SK-N-SH (cell line): ENCODE data around the gene MANSC1. TPM values are rescaled to one million over a fixed set of nuclear protein-coding genes. Genes with fewer than 3 reads are reported as not detected.

Source experiments
- CTCF ChIA-PET: fragments of 300-600, 350-600 bp; formaldehyde crosslinking; extraction: SDS; loops from one replicate; lab custom pipeline; 2021; lab: Yijun Ruan, JAX
- POLR2A ChIA-PET: fragments of 350-600 bp; sonication (Branson Sonifier 250); formaldehyde crosslinking; extraction: SDS; loops from one replicate; lab custom pipeline; 2020; ENCODE audit warnings: antibody characterized with exemption, inconsistent platforms; lab: Yijun Ruan, JAX
- DNase-seq: peaks from one replicate; pipeline ENCODE4 v3.0.0; 2012
- H2AFZ ChIP-seq: fragments of 200-600 bp; sonication (generic); 2 replicates; pipeline ENCODE4 v1.8.1; 2016; ENCODE audit warnings: antibody characterized with exemption, mild to moderate bottlenecking, low read depth
- H3F3A ChIP-seq: fragments of 200-600 bp; sonication (generic); replicated peaks from 2 replicates; pipeline ENCODE3; 2016; ENCODE audit warnings: antibody characterized with exemption, mild to moderate bottlenecking; ENCODE audit not compliant: insufficient read depth
- H3K27ac ChIP-seq, 2 experiments: fragments of 200-500 bp in 1 of 2; fragments of 200-600 bp in 1 of 2; sonication (Bioruptor generic) in 1 of 2; sonication (generic), shearing (Covaris generic) in 1 of 2; 2 replicates each; pipeline versions ENCODE4 v1.5.1 to v1.6.1; 2014 to 2016; ENCODE audit warnings: low read depth in 2 of 2, inconsistent platforms in 1 of 2, low read length in 1 of 2, mild to moderate bottlenecking in 1 of 2, mixed read lengths in 1 of 2
- H3K27me3 ChIP-seq: fragments of 200-600 bp; sonication (generic), shearing (Covaris generic); 2 replicates; pipeline ENCODE4 v1.6.1; 2016; ENCODE audit warnings: mixed run types; ENCODE audit not compliant: insufficient read depth
- H3K36me3 ChIP-seq, 2 experiments: fragments of 200-500 bp in 1 of 2; fragments of 200-600 bp in 1 of 2; sonication (Bioruptor generic) in 1 of 2; sonication (generic) in 1 of 2; replicated peaks in 1 of 2; 2 replicates each; pipeline versions ENCODE3 to v1.5.1; 2014 to 2016; ENCODE audit warnings: low read length in 1 of 2, mild to moderate bottlenecking in 1 of 2; ENCODE audit not compliant: insufficient read depth in 2 of 2, control insufficient read depth in 1 of 2
- H3K4me1 ChIP-seq, 2 experiments: fragments of 200-500 bp in 1 of 2; fragments of 200-600 bp in 1 of 2; sonication (Bioruptor generic) in 1 of 2; sonication (generic), shearing (Covaris generic) in 1 of 2; 2 replicates each; pipeline versions ENCODE4 v1.5.1 to v1.6.1; 2014 to 2016; ENCODE audit warnings: low read depth in 1 of 2, low read length in 1 of 2, mixed run types in 1 of 2; ENCODE audit not compliant: insufficient read depth in 2 of 2, control insufficient read depth in 1 of 2
- H3K4me2 ChIP-seq: fragments of 200-600 bp; sonication (generic), shearing (Covaris generic); 2 replicates; pipeline ENCODE4 v1.6.1; 2017; ENCODE audit warnings: mixed run types
- H3K4me3 ChIP-seq, 2 experiments: fragments of 200-500 bp in 1 of 2; fragments of 200-600 bp in 1 of 2; sonication (Bioruptor generic) in 1 of 2; sonication (generic), shearing (Covaris generic) in 1 of 2; 2 replicates each; pipeline versions ENCODE4 v1.5.1 to v1.8.1; 2014 to 2016; ENCODE audit warnings: low read depth in 2 of 2, inconsistent platforms in 1 of 2, low read length in 1 of 2, mild to moderate bottlenecking in 1 of 2, mixed read lengths in 1 of 2, moderate library complexity in 1 of 2
- H3K79me2 ChIP-seq: fragments of 200-600 bp; sonication (generic); 2 replicates; pipeline ENCODE4 v1.8.1; 2017; ENCODE audit warnings: mild to moderate bottlenecking; ENCODE audit not compliant: insufficient read depth
- H3K9ac ChIP-seq: fragments of 200-600 bp; sonication (generic); 2 replicates; pipeline ENCODE4 v1.6.1; 2017; ENCODE audit warnings: mixed run types
- H3K9me2 ChIP-seq: fragments of 200-600 bp; sonication (generic); 2 replicates; pipeline ENCODE4 v1.6.1; 2017; ENCODE audit warnings: mixed run types
- H3K9me3 ChIP-seq: fragments of 200-600 bp; sonication (generic); 2 replicates; pipeline ENCODE4 v1.6.1; 2017; ENCODE audit warnings: mixed run types, mild to moderate bottlenecking, moderate library complexity
- H4K20me1 ChIP-seq: fragments of 200-600 bp; sonication (generic); 2 replicates; pipeline ENCODE4 v1.6.1; 2017; ENCODE audit warnings: mild to moderate bottlenecking, mixed run types; ENCODE audit not compliant: insufficient read depth
- ELF1 ChIP-seq: IDR thresholded peaks from 2 replicates; pipeline ENCODE4 v1.4.0; 2012
- FOSL2 ChIP-seq: IDR thresholded peaks from 2 replicates; pipeline ENCODE4 v1.4.0; 2012; ENCODE audit warnings: low read depth, mild to moderate bottlenecking, moderate library complexity, borderline replicate concordance
- GABPA ChIP-seq: IDR thresholded peaks from 2 replicates; pipeline ENCODE4 v1.4.0; 2012; ENCODE audit warnings: low read depth, mild to moderate bottlenecking
- JUND ChIP-seq: IDR thresholded peaks from 2 replicates; pipeline ENCODE4 v1.4.0; 2012
- MEF2A ChIP-seq: IDR thresholded peaks from 2 replicates; pipeline ENCODE4 v1.4.0; 2012; ENCODE audit warnings: low read depth, borderline replicate concordance
- MXI1 ChIP-seq: IDR thresholded peaks from 2 replicates; pipeline ENCODE4 v1.6.1; 2012; ENCODE audit warnings: mild to moderate bottlenecking, low read depth, low read length, improper control_type of control experiment
- NFIC ChIP-seq: IDR thresholded peaks from 2 replicates; pipeline ENCODE4 v1.4.0; 2012; ENCODE audit warnings: borderline replicate concordance
- POLR2AphosphoS5 ChIP-seq: IDR thresholded peaks from 2 replicates; pipeline ENCODE4 v1.6.1; 2012; ENCODE audit warnings: low read depth, low read length
- TAF1 ChIP-seq: IDR thresholded peaks from 2 replicates; pipeline ENCODE4 v1.6.1; 2012; ENCODE audit warnings: low read depth, mild to moderate bottlenecking, low read length, moderate library complexity, borderline replicate concordance
- TCF12 ChIP-seq: IDR thresholded peaks from 2 replicates; pipeline ENCODE4 v1.4.0; 2012
- TEAD4 ChIP-seq: IDR thresholded peaks from 2 replicates; pipeline ENCODE4 v1.4.0; 2012; ENCODE audit warnings: mild to moderate bottlenecking, borderline replicate concordance; ENCODE audit not compliant: insufficient read depth
- YY1 ChIP-seq: IDR thresholded peaks from 2 replicates; pipeline ENCODE4 v1.4.0; 2012; ENCODE audit warnings: low read depth, mild to moderate bottlenecking
- WGBS: methylation state at CpG from one replicate; pipeline ENCODE4 v1.1.6; 2017; ENCODE audit warnings: low lambda C conversion rate; 5-methylcytosine and 5-hydroxymethylcytosine counted together
- polyA plus RNA-seq, 3 experiments: library from polyadenylated mRNA; depleted of rRNA; stranded (reverse); fragments of >200 nt; gene quantifications; 2 replicates each; pipeline ENCODE4 v1.2.3, GENCODE V29; 2012
- TF ChIP-seq, protein P1 (sequence below): IDR thresholded peaks from 2 replicates; pipeline ENCODE4 v1.4.0; 2012; ENCODE audit warnings: low read depth, borderline replicate concordance
- TF ChIP-seq, protein P2 (sequence below): IDR thresholded peaks from 2 replicates; pipeline ENCODE4 v1.4.0; 2012; ENCODE audit warnings: low read depth, borderline replicate concordance
- TF ChIP-seq, protein P3 (sequence below): fragments of 150-350 bp; IDR thresholded peaks from 2 replicates; pipeline ENCODE4 v1.6.1; 2016; ENCODE audit warnings: mild to moderate bottlenecking, low read depth, low read length

MANSC1 gene
- polyA plus RNA-seq, 1 of the 3 experiments (the other 2 are of a cell fraction) = 2.9 TPM

DNA sequence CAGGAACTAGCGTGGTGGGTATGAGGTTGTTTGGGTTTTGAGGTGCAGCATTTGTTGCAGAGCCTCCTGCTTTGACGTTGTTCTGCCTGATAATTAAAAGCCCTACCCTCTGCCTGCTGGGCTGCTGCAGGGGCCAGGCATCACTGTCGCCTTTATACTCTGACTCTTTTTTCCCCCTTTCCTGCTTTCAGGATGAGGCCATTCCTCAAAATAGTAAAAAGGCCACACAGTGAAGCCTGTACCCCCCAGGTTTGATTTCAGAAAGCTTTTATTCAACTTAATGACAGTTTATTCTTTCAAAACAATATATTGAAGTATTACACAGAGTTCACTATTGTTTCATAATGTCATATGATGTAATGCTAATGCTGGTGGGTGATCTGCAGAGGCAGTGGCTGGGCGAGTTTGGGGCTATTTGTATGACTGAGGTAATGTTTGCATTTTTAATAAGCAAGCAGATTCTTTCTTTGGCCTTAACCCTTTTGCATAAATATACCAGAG, 15.9 kb upstream of the MANSC1 start:
- Histone ChIP-seq H3F3A (no peaks in the 10 kb centered on the region), H3K27me3 (no peaks in the 10 kb centered on the region), H3K4me2 (no peak overlapping the region), H3K36me3 (peaks cover 0 to 16% of the 10 kb centered on the region in 2 experiments), H3K9ac (no peak overlapping the region), H3K27ac (peak overlapping the region in 1 of 2 experiments; percentile 59; a peak in 2 of 4 replicates), H3K9me3 (no peaks in the 10 kb centered on the region), H3K4me1 (peaks cover 4 to 9% of the 10 kb centered on the region in 2 experiments; a peak in 1 of 4 replicates), H3K79me2 (no peaks in the 10 kb centered on the region), H3K4me3 (no peak overlapping the region), H3K9me2 (no peaks in the 10 kb centered on the region), H2AFZ (no peak overlapping the region), H4K20me1 (no peaks in the 10 kb centered on the region)
- 0 out of 2 replicates have a peak, but pooled peaks have one; percentile 20 for TF ChIP-seq MXI1
- TF ChIP-seq YY1 = no peak
- ChIA-PET POLR2A (no interaction called here), CTCF (interaction anchor here (1.4 to 3.7 kb wide), 4 partner anchors 8 to 371 kb away, joined by 5 to 21 read pairs (median 6); no protein-coding TSS in a partner anchor)
- WGBS = 58% methylated on average over 4 of the region's 4 CpGs
- DNase-seq = peak; percentile 43

DNA sequence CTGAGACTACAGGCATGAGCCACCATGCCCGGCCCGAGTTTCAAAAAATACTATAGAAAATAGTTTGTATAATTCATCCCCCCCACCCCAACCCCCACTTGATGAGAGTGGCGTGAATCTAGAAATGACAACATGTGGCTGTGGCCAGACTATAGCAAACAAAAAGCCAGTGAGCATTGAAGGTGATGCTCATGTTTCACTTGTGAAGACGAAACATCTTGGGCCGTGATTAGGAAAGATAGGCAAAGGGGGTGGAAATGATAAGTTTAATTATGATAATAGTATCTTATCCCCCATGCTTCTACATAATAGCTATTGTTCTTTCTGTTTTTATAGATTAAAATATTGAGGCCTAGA, 15.4 kb upstream of the MANSC1 start:
- H3K27ac ChIP-seq = no peak overlapping the region
- H3K36me3 ChIP-seq = peaks cover 0 to 15% of the 10 kb centered on the region in 2 experiments
- H3K4me2 ChIP-seq = no peak overlapping the region
- no peak overlapping the region for H2AFZ ChIP-seq
- H3K27me3 ChIP-seq = no peaks in the 10 kb centered on the region
- no peak overlapping the region for H3K4me3 ChIP-seq
- ChIA-PET CTCF (interaction anchor here (1.4 to 3.7 kb wide), 2 partner anchors 10 to 290 kb away, joined by 6 to 21 read pairs; no protein-coding TSS in a partner anchor), POLR2A (interaction anchor here (1.0 kb wide), 1 partner anchor 15 kb away, joined by 3 read pairs; the partner anchor contains the start of gene MANSC1)
- H3K79me2 ChIP-seq = no peaks in the 10 kb centered on the region
- H4K20me1 ChIP-seq = no peaks in the 10 kb centered on the region
- DNase-seq = no peak
- peaks cover 4 to 9% of the 10 kb centered on the region in 2 experiments; a peak in 1 of 4 replicates for H3K4me1 ChIP-seq
- H3K9me2 ChIP-seq = no peaks in the 10 kb centered on the region
- H3K9me3 ChIP-seq = no peaks in the 10 kb centered on the region
- TF ChIP-seq, protein P1, sequence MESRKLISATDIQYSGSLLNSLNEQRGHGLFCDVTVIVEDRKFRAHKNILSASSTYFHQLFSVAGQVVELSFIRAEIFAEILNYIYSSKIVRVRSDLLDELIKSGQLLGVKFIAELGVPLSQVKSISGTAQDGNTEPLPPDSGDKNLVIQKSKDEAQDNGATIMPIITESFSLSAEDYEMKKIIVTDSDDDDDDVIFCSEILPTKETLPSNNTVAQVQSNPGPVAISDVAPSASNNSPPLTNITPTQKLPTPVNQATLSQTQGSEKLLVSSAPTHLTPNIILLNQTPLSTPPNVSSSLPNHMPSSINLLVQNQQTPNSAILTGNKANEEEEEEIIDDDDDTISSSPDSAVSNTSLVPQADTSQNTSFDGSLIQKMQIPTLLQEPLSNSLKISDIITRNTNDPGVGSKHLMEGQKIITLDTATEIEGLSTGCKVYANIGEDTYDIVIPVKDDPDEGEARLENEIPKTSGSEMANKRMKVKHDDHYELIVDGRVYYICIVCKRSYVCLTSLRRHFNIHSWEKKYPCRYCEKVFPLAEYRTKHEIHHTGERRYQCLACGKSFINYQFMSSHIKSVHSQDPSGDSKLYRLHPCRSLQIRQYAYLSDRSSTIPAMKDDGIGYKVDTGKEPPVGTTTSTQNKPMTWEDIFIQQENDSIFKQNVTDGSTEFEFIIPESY = no peak
- TF ChIP-seq MXI1 (0 out of 2 replicates have a peak, but pooled peaks have one; percentile 7), FOSL2 (no peak), ELF1 (no peak), MEF2A (no peak)
- TF ChIP-seq, all 33 proteins: peak for 1
- Histone ChIP-seq H3F3A (no peaks in the 10 kb centered on the region), H3K9ac (no peak overlapping the region)
- WGBS = 97% methylated on average over 5 of the region's 5 CpGs

DNA sequence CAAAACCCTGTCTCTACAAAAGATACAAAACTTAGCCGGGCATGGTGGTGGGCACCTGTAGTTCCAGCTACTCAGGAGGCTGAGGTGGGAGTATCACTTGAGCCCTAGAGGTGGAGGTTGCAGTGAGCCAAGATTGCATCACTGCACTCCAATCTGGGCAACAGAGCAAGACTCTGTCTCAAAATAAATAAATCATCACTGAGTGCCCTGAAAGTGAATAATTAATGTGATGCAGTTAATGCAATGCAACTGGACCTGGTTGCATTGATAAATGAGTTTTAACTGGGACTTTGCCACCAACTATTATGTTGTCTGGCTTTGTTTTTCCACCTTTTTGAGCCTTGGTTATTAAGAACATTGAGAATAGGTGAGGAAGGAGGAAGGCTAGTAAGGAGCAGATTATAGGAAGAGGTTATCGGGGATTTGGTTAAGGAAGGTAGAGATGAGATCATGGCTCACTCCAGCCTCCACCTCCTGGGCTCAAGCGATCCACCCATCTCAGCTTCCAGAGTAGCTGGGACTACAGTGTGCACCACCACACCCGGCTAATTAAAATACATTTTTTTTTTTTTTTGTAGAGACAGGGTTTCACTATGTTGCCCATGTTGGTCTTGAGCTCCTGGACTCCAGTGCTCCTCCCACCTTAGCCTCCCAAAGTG, 14.9 kb upstream of the MANSC1 start:
- H4K20me1 ChIP-seq = no peaks in the 10 kb centered on the region
- TF ChIP-seq TAF1 (no peak), GABPA (no peak), NFIC (no peak), MXI1 (no peak), TEAD4 (no peak), TCF12 (no peak), JUND (no peak), POLR2AphosphoS5 (no peak)
- TF ChIP-seq, protein P2, sequence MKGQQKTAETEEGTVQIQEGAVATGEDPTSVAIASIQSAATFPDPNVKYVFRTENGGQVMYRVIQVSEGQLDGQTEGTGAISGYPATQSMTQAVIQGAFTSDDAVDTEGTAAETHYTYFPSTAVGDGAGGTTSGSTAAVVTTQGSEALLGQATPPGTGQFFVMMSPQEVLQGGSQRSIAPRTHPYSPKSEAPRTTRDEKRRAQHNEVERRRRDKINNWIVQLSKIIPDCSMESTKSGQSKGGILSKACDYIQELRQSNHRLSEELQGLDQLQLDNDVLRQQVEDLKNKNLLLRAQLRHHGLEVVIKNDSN = no peak
- TF ChIP-seq, protein P3, sequence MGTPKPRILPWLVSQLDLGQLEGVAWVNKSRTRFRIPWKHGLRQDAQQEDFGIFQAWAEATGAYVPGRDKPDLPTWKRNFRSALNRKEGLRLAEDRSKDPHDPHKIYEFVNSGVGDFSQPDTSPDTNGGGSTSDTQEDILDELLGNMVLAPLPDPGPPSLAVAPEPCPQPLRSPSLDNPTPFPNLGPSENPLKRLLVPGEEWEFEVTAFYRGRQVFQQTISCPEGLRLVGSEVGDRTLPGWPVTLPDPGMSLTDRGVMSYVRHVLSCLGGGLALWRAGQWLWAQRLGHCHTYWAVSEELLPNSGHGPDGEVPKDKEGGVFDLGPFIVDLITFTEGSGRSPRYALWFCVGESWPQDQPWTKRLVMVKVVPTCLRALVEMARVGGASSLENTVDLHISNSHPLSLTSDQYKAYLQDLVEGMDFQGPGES = no peak

More for the DNA sequence above, 14.9 kb upstream of the MANSC1 start:
- Histone ChIP-seq H3K36me3 (peaks cover 0 to 10% of the 10 kb centered on the region in 2 experiments), H3K79me2 (peaks cover 3% of the 10 kb centered on the region), H3K4me1 (peaks cover 4 to 9% of the 10 kb centered on the region in 2 experiments; a peak in 1 of 4 replicates), H3K27ac (no peak overlapping the region), H2AFZ (no peak overlapping the region), H3K4me2 (no peak overlapping the region), H3K9me2 (no peaks in the 10 kb centered on the region), H3K4me3 (no peak overlapping the region), H3K9me3 (no peaks in the 10 kb centered on the region), H3K9ac (no peak overlapping the region), H3K27me3 (no peaks in the 10 kb centered on the region), H3F3A (no peaks in the 10 kb centered on the region)
- ChIA-PET CTCF (interaction anchor here (1.4 to 3.7 kb wide), 2 partner anchors 11 to 291 kb away, joined by 6 to 21 read pairs; no protein-coding TSS in a partner anchor), POLR2A (interaction anchor here (1.0 kb wide), 1 partner anchor 15 kb away, joined by 3 read pairs; the partner anchor contains the start of gene MANSC1)
- no peak for DNase-seq
- WGBS = 84% methylated on average over 4 of the region's 4 CpGs
